Smooth muscle cell (in vitro differentiated cells): Measurements from ENCODE around the gene FBN1. TPM values are rescaled to one million over a fixed set of nuclear protein-coding genes. Genes with fewer than 3 reads are reported as not detected.

ENCODE experiments used
- DNase-seq: peaks from one replicate; lab custom pipeline; 2025; ENCODE audit not compliant: unreplicated experiment; lab: John Stamatoyannopoulos, UW
- H2AFZ ChIP-seq: fragments of 200-600 bp; sonication (generic); 2 replicates; pipeline ENCODE4 v1.6.0; 2016; ENCODE audit warnings: antibody characterized with exemption, low read depth, mild to moderate bottlenecking
- H3F3A ChIP-seq: fragments of 200-600 bp; sonication (generic); 2 replicates; pipeline ENCODE4 v1.6.0; 2017; ENCODE audit warnings: antibody characterized with exemption, low read depth
- H3K27ac ChIP-seq: fragments of 200-600 bp; sonication (generic); 2 replicates; pipeline ENCODE4 v1.5.1; 2016; ENCODE audit warnings: low read depth, mild to moderate bottlenecking
- H3K27me3 ChIP-seq: fragments of 200-600 bp; sonication (generic); 2 replicates; pipeline ENCODE4 v1.6.1; 2016; ENCODE audit warnings: low read depth, mild to moderate bottlenecking
- H3K36me3 ChIP-seq: fragments of 200-600 bp; sonication (generic); 2 replicates; pipeline ENCODE4 v1.5.1; 2016; ENCODE audit warnings: low read depth
- H3K4me1 ChIP-seq: fragments of 200-600 bp; sonication (generic); 2 replicates; pipeline ENCODE4 v1.5.1; 2016; ENCODE audit warnings: low read depth
- H3K4me2 ChIP-seq: fragments of 200-600 bp; sonication (generic); 2 replicates; pipeline ENCODE4 v1.6.0; 2016; ENCODE audit warnings: mild to moderate bottlenecking
- H3K4me3 ChIP-seq: fragments of 200-600 bp; sonication (generic); 2 replicates; pipeline ENCODE4 v1.5.1; 2016; ENCODE audit warnings: mild to moderate bottlenecking
- H3K79me2 ChIP-seq: fragments of 200-600 bp; sonication (generic); 2 replicates; pipeline ENCODE4 v1.6.0; 2016; ENCODE audit warnings: low read depth, mild to moderate bottlenecking
- H3K9ac ChIP-seq: fragments of 200-600 bp; sonication (generic); 2 replicates; pipeline ENCODE4 v1.6.0; 2016; ENCODE audit warnings: low read depth
- H3K9me3 ChIP-seq: fragments of 200-600 bp; sonication (generic); replicated peaks from 2 replicates; pipeline ENCODE4 v1.5.1; 2016; ENCODE audit warnings: low read depth
- H4K20me1 ChIP-seq: fragments of 200-600 bp; sonication (generic); 2 replicates; pipeline ENCODE4 v1.6.0; 2016; ENCODE audit warnings: low read depth
- whole genome bisulfite sequencing: methylation state at CpG from one replicate; pipeline ENCODE4 v1.1.7; 2016; ENCODE audit warnings: low lambda C conversion rate; 5-methylcytosine and 5-hydroxymethylcytosine counted together
- polyA plus RNA-seq: library from polyadenylated mRNA; unstranded; fragments of >200 nt; fragmentation: Nextera tagmentation; extraction: Ambion mirVana; gene quantifications from 2 replicates; pipeline ENCODE4 v1.2.1, GENCODE V29; 2016
- total RNA-seq: library from RNA; depleted of rRNA; stranded (reverse); fragments of >200 nt; gene quantifications from 2 replicates; pipeline ENCODE4 v1.2.3, GENCODE V29; 2014
- TF ChIP-seq, protein P1 (sequence below): fragments of 200-600 bp; sonication (generic); IDR thresholded peaks from 2 replicates; pipeline ENCODE4 v1.5.1; 2017; ENCODE audit warnings: borderline replicate concordance, mild to moderate bottlenecking, antibody characterized with exemption; ENCODE audit not compliant: insufficient read depth, poor library complexity, severe bottlenecking

FBN1 gene
- total and polyA plus RNA-seq, 2 experiments from 2014 or later = 137 to 330 TPM

DNA sequence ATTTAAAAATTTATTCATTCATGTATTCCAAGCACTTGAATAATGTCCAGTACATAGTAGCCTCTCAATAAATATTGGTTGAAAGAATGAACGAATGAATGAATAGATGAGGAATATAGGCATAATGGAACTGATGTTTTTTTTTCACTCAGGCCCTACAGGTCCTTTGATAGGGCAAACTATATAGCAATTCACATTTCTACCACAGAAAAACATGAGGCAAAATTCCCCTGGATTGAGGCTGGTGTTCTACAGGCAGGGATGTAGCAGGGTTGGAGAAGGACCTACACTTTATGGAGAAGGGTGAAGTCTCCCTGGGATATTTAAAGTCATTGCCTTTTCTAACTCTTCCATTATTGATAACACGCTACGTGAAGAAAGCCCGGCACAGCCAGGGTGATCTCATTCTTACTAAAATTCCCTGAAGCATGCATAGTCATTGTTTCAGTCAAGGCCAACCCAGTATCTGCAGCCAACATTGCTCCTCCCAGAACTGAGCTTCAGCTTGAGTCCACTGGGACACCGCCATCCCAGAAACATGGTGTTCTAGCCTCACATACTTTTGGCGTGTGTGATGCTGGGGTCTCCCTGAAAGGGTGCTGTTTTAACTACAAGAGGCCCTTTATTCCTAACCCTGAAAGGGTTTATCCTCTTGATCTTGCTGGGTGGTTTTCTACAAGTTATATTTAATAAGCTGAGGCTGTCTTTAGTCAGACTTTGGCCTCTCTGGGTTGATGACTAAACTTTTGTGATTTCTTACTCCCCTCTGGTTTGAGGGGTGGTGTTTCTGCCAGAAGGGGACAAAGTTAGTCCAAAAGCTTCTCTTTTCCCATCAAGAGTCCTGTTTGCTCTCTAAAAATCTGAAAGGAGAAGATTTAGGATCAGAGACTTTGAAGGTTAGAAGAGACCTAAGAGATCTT lies 25.9 kb upstream of the FBN1 start:
- Histone ChIP-seq H3K27ac (no peak overlapping the region), H3K36me3 (no peaks in the 10 kb centered on the region), H3K4me1 (no peaks in the 10 kb centered on the region), H3K9me3 (no peaks in the 10 kb centered on the region), H3K4me2 (no peak overlapping the region), H4K20me1 (no peaks in the 10 kb centered on the region), H3K4me3 (no peak overlapping the region), H3F3A (no peaks in the 10 kb centered on the region), H3K79me2 (no peaks in the 10 kb centered on the region), H3K27me3 (no peaks in the 10 kb centered on the region), H2AFZ (no peak overlapping the region), H3K9ac (no peak overlapping the region)
- 91% methylated on average over 6 of the region's 6 CpGs for WGBS
- no peak for DNase-seq
- TF ChIP-seq, protein P1, sequence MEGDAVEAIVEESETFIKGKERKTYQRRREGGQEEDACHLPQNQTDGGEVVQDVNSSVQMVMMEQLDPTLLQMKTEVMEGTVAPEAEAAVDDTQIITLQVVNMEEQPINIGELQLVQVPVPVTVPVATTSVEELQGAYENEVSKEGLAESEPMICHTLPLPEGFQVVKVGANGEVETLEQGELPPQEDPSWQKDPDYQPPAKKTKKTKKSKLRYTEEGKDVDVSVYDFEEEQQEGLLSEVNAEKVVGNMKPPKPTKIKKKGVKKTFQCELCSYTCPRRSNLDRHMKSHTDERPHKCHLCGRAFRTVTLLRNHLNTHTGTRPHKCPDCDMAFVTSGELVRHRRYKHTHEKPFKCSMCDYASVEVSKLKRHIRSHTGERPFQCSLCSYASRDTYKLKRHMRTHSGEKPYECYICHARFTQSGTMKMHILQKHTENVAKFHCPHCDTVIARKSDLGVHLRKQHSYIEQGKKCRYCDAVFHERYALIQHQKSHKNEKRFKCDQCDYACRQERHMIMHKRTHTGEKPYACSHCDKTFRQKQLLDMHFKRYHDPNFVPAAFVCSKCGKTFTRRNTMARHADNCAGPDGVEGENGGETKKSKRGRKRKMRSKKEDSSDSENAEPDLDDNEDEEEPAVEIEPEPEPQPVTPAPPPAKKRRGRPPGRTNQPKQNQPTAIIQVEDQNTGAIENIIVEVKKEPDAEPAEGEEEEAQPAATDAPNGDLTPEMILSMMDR = no peak

DNA sequence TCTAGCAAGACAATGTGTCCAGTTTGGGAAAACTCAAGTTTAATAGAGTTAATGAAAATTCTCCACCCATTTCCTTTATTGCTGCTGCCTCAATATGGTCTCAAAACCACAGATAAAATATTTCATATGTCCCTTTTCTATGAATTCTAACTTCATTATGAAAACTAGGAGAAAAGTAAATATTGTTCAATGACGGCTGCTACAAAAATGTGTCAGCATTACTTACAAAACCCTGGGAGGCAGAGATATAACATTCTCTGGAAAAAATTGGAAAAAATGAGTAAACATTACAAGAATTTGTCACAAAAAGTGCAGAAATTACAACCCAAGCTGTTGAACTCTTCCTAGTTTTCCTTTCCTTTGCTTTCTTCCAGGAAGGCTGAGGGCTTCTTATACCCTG lies 22.2 kb upstream of the FBN1 start:
- no peak overlapping the region for H3K4me3 ChIP-seq
- no peak for DNase-seq
- no peaks in the 10 kb centered on the region for H3K4me1 ChIP-seq
- H2AFZ ChIP-seq = no peak overlapping the region
- no peaks in the 10 kb centered on the region for H3F3A ChIP-seq
- no peaks in the 10 kb centered on the region for H4K20me1 ChIP-seq
- no peaks in the 10 kb centered on the region for H3K9me3 ChIP-seq
- H3K27ac ChIP-seq = no peak overlapping the region
- 85% methylated on average over 1 of the region's 1 CpG for WGBS
- no peaks in the 10 kb centered on the region for H3K36me3 ChIP-seq
- H3K9ac ChIP-seq = no peak overlapping the region
- TF ChIP-seq, protein P1 = no peak
- no peaks in the 10 kb centered on the region for H3K27me3 ChIP-seq
- no peak overlapping the region for H3K4me2 ChIP-seq
- H3K79me2 ChIP-seq = no peaks in the 10 kb centered on the region

DNA sequence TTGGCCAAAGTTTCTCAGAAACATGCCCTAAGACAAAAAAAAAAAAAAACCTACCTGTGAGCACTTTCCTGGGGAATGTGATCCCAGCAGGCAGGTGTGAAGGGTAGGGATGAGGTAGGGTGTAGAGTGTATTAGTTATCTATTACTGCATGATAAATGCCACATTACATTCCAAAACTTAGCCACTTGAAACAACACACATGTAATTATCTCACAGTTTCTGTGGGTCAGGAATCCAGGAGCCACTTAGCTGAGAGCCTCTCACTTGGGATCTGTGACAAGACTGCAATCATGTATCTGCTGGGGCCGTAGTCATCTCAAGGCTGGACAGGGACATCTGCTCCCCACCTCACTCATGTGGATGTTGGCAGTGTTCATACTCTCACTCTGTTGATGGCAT lies 18.9 kb upstream of the FBN1 start:
- H4K20me1 ChIP-seq = no peaks in the 10 kb centered on the region
- H3K79me2 ChIP-seq = no peaks in the 10 kb centered on the region
- H3K27me3 ChIP-seq = no peaks in the 10 kb centered on the region
- no peak overlapping the region for H3K4me2 ChIP-seq
- no peaks in the 10 kb centered on the region for H3K36me3 ChIP-seq
- H3K4me3 ChIP-seq = no peak overlapping the region
- H3K9ac ChIP-seq = no peak overlapping the region
- 100% methylated on average over 1 of the region's 1 CpG for WGBS
- H3K27ac ChIP-seq = no peak overlapping the region
- H3K4me1 ChIP-seq = no peaks in the 10 kb centered on the region
- no peaks in the 10 kb centered on the region for H3F3A ChIP-seq
- TF ChIP-seq, protein P1 = no peak
- no peak overlapping the region for H2AFZ ChIP-seq
- no peak for DNase-seq
- no peaks in the 10 kb centered on the region for H3K9me3 ChIP-seq
